EH (cell line): Measurements from ENCODE around the gene DRG1.
"Not testable (repeated sequence)": the region's sequence is repeated elsewhere in the genome, so short reads cannot be mapped to it uniquely, and the experiment has no call there.

ENCODE experiments used
- DNase-seq: peaks from one replicate; pipeline ENCODE4 v3.0.0-alpha.2; 2015; ENCODE audit warnings: low read depth

Gene DRG1, protein sequence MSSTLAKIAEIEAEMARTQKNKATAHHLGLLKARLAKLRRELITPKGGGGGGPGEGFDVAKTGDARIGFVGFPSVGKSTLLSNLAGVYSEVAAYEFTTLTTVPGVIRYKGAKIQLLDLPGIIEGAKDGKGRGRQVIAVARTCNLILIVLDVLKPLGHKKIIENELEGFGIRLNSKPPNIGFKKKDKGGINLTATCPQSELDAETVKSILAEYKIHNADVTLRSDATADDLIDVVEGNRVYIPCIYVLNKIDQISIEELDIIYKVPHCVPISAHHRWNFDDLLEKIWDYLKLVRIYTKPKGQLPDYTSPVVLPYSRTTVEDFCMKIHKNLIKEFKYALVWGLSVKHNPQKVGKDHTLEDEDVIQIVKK

GRCh38 chr22:31399211-31400022 lies at the start of gene DRG1:
TSS of gene DRG1 (plus strand) at chr22:31399604. CDS start at chr22:31399684, 80 bp downstream.
- peak; percentile 96 for DNase-seq

DNA sequence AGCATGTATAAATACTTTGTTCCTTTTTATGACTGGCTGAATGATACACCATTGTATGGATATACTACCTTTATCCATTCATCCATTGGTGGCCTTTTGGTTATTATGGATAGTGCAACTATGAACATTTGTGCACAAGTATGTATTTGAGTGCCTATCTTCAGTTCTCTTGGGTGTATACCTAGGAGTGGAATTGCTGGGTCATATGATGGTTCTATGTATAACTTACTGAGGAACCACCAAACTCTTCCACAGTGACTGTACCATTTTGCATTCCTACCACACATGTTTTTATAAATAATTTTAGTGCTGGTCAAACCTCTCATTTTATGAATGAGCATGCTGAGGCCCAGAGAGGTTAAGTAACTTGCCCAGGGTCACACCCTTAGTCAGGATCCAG lies 49.4 kb upstream of the DRG1 start:
- DNase-seq, result peak; percentile 20

DNA sequence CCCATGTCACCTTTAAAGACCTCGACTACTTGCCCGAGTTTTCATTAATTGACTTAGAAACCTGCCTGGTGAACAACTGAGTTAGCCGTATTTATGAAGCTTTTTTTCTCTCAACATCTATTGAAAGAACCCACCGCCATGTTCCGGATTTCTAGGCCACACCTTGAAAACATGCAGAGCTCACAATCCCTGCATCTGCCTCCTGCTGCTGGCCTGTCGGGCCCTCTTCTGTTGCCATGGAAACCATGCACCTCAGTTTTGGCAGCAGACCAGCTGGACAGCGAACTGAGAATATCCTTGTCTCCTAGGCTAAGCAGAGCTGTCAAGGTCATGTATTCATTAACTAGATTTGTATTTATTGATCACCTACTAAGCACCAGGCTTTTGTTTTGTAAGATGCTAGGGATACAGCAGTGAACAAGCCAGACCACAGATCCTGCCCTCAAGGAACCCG lies 49.0 kb upstream of the DRG1 start:
- DNase-seq, result peak; percentile 31

DNA sequence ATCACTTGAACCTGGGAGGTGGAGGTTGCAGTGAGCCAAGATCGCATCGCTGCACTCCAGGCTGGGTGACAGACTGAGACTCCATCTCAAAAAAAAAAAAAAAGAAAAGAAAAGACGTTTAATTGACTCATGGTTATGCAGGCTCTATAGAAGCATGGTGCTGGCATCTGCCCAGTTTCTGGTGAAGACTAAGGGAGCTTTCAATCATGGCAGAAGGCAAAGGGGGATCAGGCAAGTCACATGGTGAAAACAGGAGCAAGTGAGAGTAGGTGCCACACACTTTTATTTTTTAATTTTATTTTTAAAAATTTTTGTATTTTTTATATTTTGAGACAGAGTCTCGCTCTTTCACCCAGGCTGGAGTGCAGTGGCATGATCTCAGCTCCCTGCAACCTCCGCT lies 44.9 kb upstream of the DRG1 start:
- DNase-seq, result no peak

DNA sequence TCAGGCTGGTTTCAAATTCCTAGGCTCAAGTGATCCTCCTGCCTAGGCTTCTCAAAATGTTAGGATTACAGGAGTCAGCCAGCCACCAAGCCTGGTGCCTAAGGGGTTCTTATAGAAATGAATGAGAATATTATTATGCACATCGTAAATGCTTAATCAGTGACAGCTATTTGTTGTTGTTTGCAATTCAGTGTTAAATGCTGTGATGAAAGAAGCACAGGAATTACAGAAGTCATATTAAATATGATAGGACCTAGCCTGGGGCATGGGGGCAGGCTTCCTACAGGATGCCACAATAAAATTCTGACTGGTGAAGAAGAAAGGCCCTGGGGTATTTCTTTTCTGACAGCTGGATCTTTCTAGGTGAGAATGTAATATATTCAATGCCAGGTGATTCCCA lies 39.4 kb upstream of the DRG1 start:
- no peak for DNase-seq

DNA sequence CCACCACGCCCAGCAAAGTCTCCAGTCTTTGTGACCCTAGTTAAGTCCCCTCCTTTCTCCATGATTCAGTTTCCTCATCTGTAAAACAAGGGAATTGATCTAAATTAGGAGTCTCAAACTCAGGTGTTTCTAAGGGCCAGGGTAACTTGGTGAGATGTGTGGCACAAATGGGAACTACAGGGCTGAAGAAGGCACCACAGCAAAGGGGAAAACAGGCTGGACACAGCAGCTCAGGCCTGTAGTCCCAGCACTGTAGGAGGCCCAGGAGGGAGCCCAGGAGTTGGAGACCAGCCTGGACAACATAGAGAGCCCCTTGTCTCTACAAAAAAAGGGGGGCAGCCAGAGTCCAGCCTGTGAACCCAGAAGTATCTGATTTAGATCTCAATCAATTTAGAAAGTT lies 37.7 kb upstream of the DRG1 start:
- no peak for DNase-seq

DNA sequence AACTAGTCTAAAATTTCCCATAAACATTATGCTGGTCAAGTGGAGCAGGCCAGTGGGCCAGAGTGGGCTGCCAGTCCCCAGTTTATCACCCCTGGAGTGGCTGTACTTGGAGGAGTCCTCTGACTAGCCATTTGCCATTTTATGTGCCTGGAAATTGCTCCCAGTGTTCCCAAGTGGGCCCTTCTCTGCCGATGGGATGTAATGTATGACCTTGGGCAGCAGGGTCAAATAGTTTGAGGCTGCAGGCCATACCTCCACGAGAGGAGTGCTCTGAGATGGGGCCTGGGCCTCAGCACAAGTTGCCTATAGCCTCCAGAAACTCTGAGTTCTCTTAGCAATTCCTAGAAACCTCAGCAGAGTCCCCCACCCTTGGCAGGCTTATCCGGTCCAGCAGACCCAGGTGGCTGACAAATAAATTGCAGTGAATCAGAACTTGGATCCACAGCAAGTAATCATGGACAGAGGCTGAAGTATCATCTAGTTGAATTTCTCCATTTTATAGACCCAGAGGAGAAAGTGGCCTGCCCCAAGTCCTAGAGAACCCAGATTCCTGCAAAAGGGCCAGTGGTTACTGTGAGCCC lies 35.4 kb upstream of the DRG1 start:
- DNase-seq, result no peak

- no peak for DNase-seq
These were observed 32.0 kb upstream of the DRG1 start for GRCh38 chr22:31367426-31367825.

- no peak for DNase-seq
These were observed 21.8 kb upstream of the DRG1 start for GRCh38 chr22:31377612-31378011.

- DNase-seq, result peak; percentile 67
These were observed 21.3 kb upstream of the DRG1 start for GRCh38 chr22:31378123-31378522.

GRCh38 chr22:31378651-31379050 lies 20.8 kb upstream of the DRG1 start:
- DNase-seq, result peak; percentile 16

DNA sequence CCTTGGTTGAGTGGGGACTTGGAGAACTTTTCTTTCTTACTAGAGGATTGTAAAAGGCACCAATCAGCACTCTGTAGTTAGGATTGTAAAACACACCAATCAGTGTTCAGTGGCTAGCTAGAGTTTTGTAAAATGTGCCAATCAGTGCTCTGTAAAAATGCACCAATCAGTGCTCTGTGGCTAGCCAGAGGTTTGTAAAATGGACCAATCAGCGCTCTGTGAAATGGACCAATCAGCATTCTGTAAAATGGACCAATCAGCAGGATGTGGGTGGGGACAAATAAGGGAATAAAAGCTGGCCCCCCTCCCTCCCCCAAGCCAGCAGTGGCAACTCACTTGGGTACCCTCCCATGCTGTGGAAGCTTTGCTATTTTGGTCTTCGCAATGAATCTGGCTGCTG lies 5.5 kb upstream of the DRG1 start:
- DNase-seq, result no peak

DNA sequence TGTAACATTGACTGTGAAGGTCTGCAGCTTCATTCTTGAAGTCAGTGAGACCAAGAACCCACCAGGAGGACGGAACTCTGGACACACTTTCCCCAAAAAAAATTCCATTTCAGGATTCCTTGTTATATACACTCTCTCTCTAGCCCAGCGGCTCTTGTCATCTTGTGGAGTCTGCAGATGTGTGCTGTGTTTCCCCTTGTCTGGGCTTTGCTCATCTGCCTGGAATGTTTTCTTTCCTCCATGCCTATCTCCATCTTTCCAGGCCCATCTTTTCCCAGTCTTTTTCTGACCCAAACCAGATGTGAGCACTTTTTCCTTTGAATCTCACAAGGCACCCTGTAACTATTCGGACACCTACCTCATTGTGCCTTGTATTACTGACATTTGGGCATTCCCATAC lies 5.1 kb upstream of the DRG1 start:
- DNase-seq, result peak; percentile 77

- no peak for DNase-seq
These were observed 1.2 kb upstream of the DRG1 start for GRCh38 chr22:31398231-31398630.

DNA sequence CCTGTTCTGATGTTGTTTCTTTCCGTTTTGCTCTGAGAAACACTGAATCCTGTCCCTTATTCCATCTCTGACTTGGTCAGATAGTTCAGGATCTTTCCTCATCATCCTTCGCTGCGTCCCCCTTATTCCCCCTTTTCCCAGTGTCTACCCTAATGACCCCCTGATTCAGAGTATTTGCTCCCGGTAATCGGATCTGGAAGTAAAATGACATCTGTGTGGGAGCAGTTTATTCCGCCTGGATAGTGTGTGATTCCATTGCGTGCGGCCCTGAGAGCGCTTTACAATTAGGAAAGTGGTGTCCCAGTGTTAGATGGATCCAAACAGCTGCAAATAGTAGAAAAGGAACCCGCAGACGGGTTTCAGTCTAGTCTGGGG lies 606 bp downstream of the DRG1 start:
- peak; percentile 44 for DNase-seq

- DNase-seq, result not testable (repeated sequence)
These were observed 2.9 kb downstream of the DRG1 start for GRCh38 chr22:31402350-31402749.

DNA sequence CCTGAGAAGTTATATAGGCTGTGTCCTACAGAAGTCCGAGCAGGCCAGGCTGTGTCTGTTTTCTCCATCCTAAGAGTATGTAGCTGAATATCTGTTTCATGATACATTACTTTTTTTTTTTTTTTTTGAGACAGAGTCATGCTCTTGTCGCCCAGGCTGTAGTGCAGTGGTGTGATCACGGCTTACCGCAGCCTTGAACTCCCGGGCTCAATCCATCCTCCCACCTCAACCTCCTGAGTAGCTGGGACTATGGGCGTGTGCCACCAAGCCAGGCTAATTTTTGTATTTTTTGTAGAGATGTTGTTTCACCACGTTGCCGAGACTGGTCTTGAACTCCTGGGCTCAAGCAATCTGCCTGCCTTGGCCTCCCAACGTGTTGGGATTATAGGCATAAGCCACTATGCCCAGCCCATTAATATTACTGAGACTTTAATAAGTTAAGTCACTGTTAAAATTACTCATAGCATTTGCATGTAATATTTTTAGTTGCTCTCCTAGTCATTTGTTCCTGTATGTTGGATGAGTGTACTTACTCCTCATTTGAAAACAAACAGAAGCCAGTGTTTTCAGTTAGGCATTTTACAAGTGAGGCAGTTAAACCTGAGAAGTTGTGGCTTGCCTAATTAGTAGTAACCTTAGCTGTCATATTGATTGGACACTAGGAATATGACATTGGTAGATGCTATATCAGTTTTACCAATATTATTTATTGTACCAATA lies 26.1 kb downstream of the DRG1 start:
- DNase-seq, result peak; percentile 36

GRCh38 chr22:31431950-31432349 lies 32.5 kb downstream of the DRG1 start:
- no peak for DNase-seq

- no peak for DNase-seq
These were observed 36.7 kb downstream of the DRG1 start for GRCh38 chr22:31436132-31436531.

GRCh38 chr22:31439808-31440207 lies 40.4 kb downstream of the DRG1 start:
- no peak for DNase-seq

GRCh38 chr22:31440681-31441080 lies 41.3 kb downstream of the DRG1 start:
- DNase-seq, result no peak

DNA sequence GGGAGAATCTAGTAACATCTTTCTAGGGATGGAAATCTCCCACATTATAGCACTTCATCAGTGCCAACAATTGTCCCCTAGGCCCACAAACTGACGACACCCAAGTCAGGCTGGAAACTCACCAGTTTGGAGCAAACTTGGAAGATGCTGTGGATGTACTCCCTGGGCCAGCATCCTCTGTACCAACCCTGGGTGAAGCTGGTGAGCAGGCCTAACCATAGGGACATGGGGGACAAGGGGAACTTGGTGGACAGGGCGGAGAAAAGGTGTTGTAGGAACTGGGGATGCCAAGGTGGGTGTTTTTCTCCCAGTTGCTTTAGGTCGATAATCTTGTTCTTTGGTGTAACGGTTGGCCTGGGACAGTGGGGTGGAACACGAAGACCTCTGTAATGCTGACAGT lies 42.2 kb downstream of the DRG1 start:
- no peak for DNase-seq
